ENCODE measurements around the gene GPR135. TPM values are rescaled to one million over a fixed set of nuclear protein-coding genes. Genes with fewer than 3 reads are reported as not detected.

Gene GPR135
- polyA plus RNA-seq, 1 of the 3 experiments (the other 2 are of a cell fraction), result 2.1 TPM

DNA sequence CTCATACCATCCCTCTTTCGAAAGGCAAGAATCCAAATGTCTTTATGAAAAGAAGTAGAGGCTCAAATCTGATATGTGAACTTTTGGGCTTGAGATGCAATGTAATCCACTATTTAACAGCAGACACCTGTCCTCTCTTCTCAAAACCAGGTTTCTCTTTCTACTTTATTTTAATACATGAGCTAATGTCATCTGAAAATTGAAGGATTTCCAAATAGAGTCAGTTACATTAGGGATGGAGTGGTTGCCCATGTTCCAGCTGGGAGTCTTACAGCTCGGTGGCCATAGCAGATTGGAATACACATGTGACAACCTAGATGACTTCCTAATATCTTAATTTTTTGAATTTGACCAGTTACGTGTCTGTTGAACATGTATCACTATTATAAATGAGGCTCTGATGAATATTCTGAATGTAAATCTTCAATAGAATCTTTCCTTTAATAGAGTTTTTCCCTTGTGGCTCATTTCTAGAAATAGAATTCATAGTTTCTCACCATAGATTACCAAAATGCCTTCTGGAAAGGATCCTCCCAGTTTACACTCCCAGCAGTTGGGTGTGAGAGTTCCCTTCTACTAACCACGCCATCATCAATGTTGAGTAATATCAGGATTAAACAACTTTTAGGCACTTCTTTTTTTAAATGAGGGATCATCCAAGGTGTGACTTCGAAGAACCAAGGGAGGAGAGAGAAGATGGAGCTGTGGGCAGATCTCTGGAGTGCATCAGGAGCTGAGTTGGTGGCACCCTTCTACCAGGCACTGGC lies 49.2 kb downstream of the GPR135 start:
- DNase-seq, result no peak
- Histone ChIP-seq H3K4me1 (ENCODE audit: control insufficient read depth in 1 of 2, insufficient read depth in 2 of 2, low read depth in 1 of 2, low read length in 1 of 2) (no peaks in the 10 kb centered on the region), H4K20me1 (ENCODE audit: insufficient read depth) (no peaks in the 10 kb centered on the region), H2AFZ (ENCODE audit: low read depth) (no peak overlapping the region), H3F3A (replicated peaks; ENCODE audit: insufficient read depth) (no peaks in the 10 kb centered on the region), H3K27me3 (ENCODE audit: insufficient read depth) (no peaks in the 10 kb centered on the region), H3K4me2 (no peak overlapping the region), H3K9me2 (no peaks in the 10 kb centered on the region), H3K79me2 (ENCODE audit: insufficient read depth) (no peaks in the 10 kb centered on the region), H3K4me3 (ENCODE audit: low read depth in 2 of 2, low read length in 1 of 2) (no peak overlapping the region), H3K36me3 (replicated peaks in 1 of 2; ENCODE audit: control insufficient read depth in 1 of 2, insufficient read depth in 2 of 2, low read length in 1 of 2) (no peaks in the 10 kb centered on the region), H3K9me3 (no peaks in the 10 kb centered on the region), H3K27ac (ENCODE audit: low read depth in 2 of 2, low read length in 1 of 2) (no peak overlapping the region), H3K9ac (no peak overlapping the region)
- POLR2A ChIA-PET, result no interaction called here
- CTCF ChIA-PET, result no interaction called here
- TF ChIP-seq JUND (IDR thresholded peaks at IDR 0.05) (no peak), SIN3A (IDR thresholded peaks at IDR 0.05; ENCODE audit: borderline replicate concordance, low read depth, low read length) (no peak), RXRA (IDR thresholded peaks at IDR 0.05; ENCODE audit: borderline replicate concordance, low read depth) (no peak)
- TF ChIP-seq, protein P1, sequence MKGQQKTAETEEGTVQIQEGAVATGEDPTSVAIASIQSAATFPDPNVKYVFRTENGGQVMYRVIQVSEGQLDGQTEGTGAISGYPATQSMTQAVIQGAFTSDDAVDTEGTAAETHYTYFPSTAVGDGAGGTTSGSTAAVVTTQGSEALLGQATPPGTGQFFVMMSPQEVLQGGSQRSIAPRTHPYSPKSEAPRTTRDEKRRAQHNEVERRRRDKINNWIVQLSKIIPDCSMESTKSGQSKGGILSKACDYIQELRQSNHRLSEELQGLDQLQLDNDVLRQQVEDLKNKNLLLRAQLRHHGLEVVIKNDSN (IDR thresholded peaks at IDR 0.05; ENCODE audit: borderline replicate concordance, low read depth), result no peak
- 95% methylated on average over 5 of the region's 5 CpGs for WGBS (ENCODE audit: low lambda C conversion rate)

Other genes starting within 250 kb of the GPR135 start
- gene L3HYPDH, start 19.0 kb upstream of the GPR135 start, polyA plus RNA-seq (2012; rRNA removed), result 66.2 and 120 TPM in 2 replicates
- gene JKAMP, start 19.1 kb upstream of the GPR135 start, polyA plus RNA-seq (2012; rRNA removed), result 95.4 and 146 TPM in 2 replicates
- not detected in 2 replicates for gene CCDC175, start 111.4 kb upstream of the GPR135 start, polyA plus RNA-seq (2012; rRNA removed)

Measured in SK-N-SH (cell line).